Esophagus muscularis mucosa (tissue), 4 donors: ENCODE data around the gene TMEM132E. TPM values are rescaled to one million over a fixed set of nuclear protein-coding genes. Genes with fewer than 3 reads are reported as not detected.

ENCODE experiments used
- DNase-seq: peaks from one replicate; pipeline ENCODE4 v3.0.0-alpha.2; 2017; ENCODE audit errors: extremely low spot score
- H3K27ac ChIP-seq, 4 donors: fragments of 200-600 bp; sonication (generic); replicated peaks in 1 of 4; 1 replicate in 3 of 4; 2 replicates in 1 of 4; pipeline ENCODE4 v1.5.1; 2016 to 2019; ENCODE audit warnings: mild to moderate bottlenecking in 1 of 4
- H3K27me3 ChIP-seq, 4 donors: fragments of 200-600 bp; sonication (generic); one replicate each; pipeline versions ENCODE4 v1.5.1 to v1.6.0; 2016 to 2019
- H3K36me3 ChIP-seq, 4 donors: fragments of 200-600 bp; sonication (generic); one replicate each; pipeline ENCODE4 v1.5.1; 2016 to 2019
- H3K4me1 ChIP-seq, 4 donors: fragments of 200-600 bp; sonication (generic); one replicate each; pipeline ENCODE4 v1.5.1; 2016 to 2019
- H3K4me3 ChIP-seq, 4 donors: fragments of 200-600 bp; sonication (generic); 1 replicate in 2 of 4; 2 replicates in 2 of 4; pipeline ENCODE4 v1.5.1; 2016 to 2019; ENCODE audit warnings: mild to moderate bottlenecking in 4 of 4, moderate library complexity in 1 of 4
- H3K9me3 ChIP-seq, 4 donors: fragments of 200-600 bp; sonication (generic); 1 replicate in 3 of 4; 2 replicates in 1 of 4; pipeline ENCODE4 v1.5.1; 2016 to 2019
- EP300 ChIP-seq: sonication (generic); formaldehyde crosslinking; IDR thresholded peaks from one replicate; pipeline ENCODE4 v1.6.1; 2017; ENCODE audit warnings: antibody characterized with exemption
- POLR2A ChIP-seq: fragments of 450-650 bp; IDR thresholded peaks from one replicate; pipeline ENCODE4 v1.6.1; 2017; ENCODE audit warnings: antibody characterized with exemption, moderate library complexity, mild to moderate bottlenecking, low read depth
- POLR2AphosphoS5 ChIP-seq, 2 donors: sonication (generic); formaldehyde crosslinking; IDR thresholded peaks; one replicate each; pipeline ENCODE4 v1.6.1; 2017; ENCODE audit warnings: antibody characterized with exemption in 2 of 2
- WGBS: methylation state at CpG from one replicate; pipeline ENCODE4 v1.1.5; 2018; 5-methylcytosine and 5-hydroxymethylcytosine counted together
- intact Hi-C: fragments of 100-400 bp; cut with DNase I; formaldehyde crosslinking; loops from one replicate; pipeline ENCODE4 v1.15.1; 2023
- total RNA-seq, 4 donors: library from RNA; depleted of rRNA; stranded (reverse); fragments of >200 nt; gene quantifications; one replicate each; pipeline versions ENCODE4 v1.1.0 to v1.2.1, GENCODE V29; 2016
- TF ChIP-seq, protein P1 (sequence below), 3 experiments: fragments of 200-600 bp in 2 of 3; fragments of 450-650 bp in 1 of 3; sonication (generic) in 2 of 3; IDR thresholded peaks; one replicate each; pipeline ENCODE4 v1.5.1; 2017 to 2019; ENCODE audit warnings: antibody characterized with exemption in 3 of 3, mild to moderate bottlenecking in 2 of 3, moderate library complexity in 1 of 3

Gene TMEM132E
- total RNA-seq, 4 donors from 2014 or later = under 0.01 to 0.06 TPM; not detected in 2

GRCh38 chr17:34670618-34671017 lies 91.2 kb downstream of the TMEM132E start:
- DNase-seq = no peak
- TF ChIP-seq POLR2A (no peak), EP300 (no peak), POLR2AphosphoS5 (IDR thresholded peaks at IDR 0.05) (no peak)
- TF ChIP-seq, protein P1, sequence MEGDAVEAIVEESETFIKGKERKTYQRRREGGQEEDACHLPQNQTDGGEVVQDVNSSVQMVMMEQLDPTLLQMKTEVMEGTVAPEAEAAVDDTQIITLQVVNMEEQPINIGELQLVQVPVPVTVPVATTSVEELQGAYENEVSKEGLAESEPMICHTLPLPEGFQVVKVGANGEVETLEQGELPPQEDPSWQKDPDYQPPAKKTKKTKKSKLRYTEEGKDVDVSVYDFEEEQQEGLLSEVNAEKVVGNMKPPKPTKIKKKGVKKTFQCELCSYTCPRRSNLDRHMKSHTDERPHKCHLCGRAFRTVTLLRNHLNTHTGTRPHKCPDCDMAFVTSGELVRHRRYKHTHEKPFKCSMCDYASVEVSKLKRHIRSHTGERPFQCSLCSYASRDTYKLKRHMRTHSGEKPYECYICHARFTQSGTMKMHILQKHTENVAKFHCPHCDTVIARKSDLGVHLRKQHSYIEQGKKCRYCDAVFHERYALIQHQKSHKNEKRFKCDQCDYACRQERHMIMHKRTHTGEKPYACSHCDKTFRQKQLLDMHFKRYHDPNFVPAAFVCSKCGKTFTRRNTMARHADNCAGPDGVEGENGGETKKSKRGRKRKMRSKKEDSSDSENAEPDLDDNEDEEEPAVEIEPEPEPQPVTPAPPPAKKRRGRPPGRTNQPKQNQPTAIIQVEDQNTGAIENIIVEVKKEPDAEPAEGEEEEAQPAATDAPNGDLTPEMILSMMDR (IDR thresholded peaks at IDR 0.05) = no peak
- Histone ChIP-seq H3K27me3 (peaks cover 0 to 41% (median 0%) of the 10 kb centered on the region in 4 donors), H3K4me1 (no peaks in the 10 kb centered on the region), H3K4me3 (no peak overlapping the region), H3K9me3 (no peaks in the 10 kb centered on the region), H3K36me3 (no peaks in the 10 kb centered on the region), H3K27ac (no peak overlapping the region)
- intact Hi-C loops = no loop called here
- 40% methylated on average over 7 of the region's 7 CpGs for WGBS

DNA sequence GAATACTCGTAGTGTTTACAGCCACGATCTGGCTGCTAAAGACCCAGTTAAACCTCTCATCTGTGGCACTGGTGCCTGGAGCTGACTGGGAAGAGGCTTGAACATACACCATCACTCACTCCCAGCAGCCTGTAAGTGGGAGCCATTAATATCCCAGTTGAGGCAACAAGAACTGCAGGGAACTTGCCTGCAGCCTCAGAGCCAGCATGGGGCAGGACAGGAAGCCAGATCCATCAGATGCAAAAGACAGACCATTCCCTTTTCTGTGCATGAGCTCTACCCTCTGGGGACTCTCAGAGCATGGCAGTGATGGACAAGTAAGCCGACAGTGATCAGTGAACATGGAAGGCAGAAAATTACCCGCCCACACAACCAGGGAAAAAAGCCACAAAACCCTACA lies 91.8 kb downstream of the TMEM132E start:
- Histone ChIP-seq H3K4me3 (no peak overlapping the region), H3K27me3 (peaks cover 0 to 36% (median 0%) of the 10 kb centered on the region in 4 donors), H3K36me3 (no peaks in the 10 kb centered on the region), H3K27ac (no peak overlapping the region), H3K9me3 (no peaks in the 10 kb centered on the region), H3K4me1 (no peaks in the 10 kb centered on the region)
- 39% methylated on average over 4 of the region's 4 CpGs for WGBS
- no peak for DNase-seq
- intact Hi-C loops = no loop called here
- TF ChIP-seq POLR2AphosphoS5 (IDR thresholded peaks at IDR 0.05) (no peak), EP300 (no peak), POLR2A (no peak)
- TF ChIP-seq, protein P1 (IDR thresholded peaks at IDR 0.05) = no peak

GRCh38 chr17:34672176-34672785 lies 92.9 kb downstream of the TMEM132E start:
- Histone ChIP-seq H3K4me1 (no peaks in the 10 kb centered on the region), H3K4me3 (no peak overlapping the region), H3K27ac (no peak overlapping the region), H3K36me3 (no peaks in the 10 kb centered on the region), H3K9me3 (no peaks in the 10 kb centered on the region), H3K27me3 (peaks cover 0 to 30% (median 0%) of the 10 kb centered on the region in 4 donors)
- TF ChIP-seq EP300 (no peak), POLR2A (no peak), POLR2AphosphoS5 (IDR thresholded peaks at IDR 0.05) (no peak)
- TF ChIP-seq, protein P1 (IDR thresholded peaks at IDR 0.05) = no peak
- WGBS = 61% methylated on average over 3 of the region's 3 CpGs
- no peak for DNase-seq
- intact Hi-C loops = no loop called here

- Histone ChIP-seq H3K27me3 (peaks cover 0 to 20% (median 0%) of the 10 kb centered on the region in 4 donors), H3K27ac (no peak overlapping the region), H3K4me1 (no peaks in the 10 kb centered on the region), H3K36me3 (no peaks in the 10 kb centered on the region), H3K4me3 (no peak overlapping the region), H3K9me3 (no peaks in the 10 kb centered on the region)
- DNase-seq = no peak
- WGBS = 73% methylated on average over 2 of the region's 2 CpGs
- TF ChIP-seq POLR2A = no peak
- TF ChIP-seq EP300 = no peak
- no peak for TF ChIP-seq POLR2AphosphoS5 (IDR thresholded peaks at IDR 0.05)
- TF ChIP-seq, protein P1 (IDR thresholded peaks at IDR 0.05) = no peak
- intact Hi-C loops = no loop called here
These were observed 94.1 kb downstream of the TMEM132E start for GRCh38 chr17:34673516-34673915.
